ENCODE results near the gene BROX.

- TF ChIP-seq CTCF (IDR thresholded peaks at IDR 0.05; ENCODE audit: extremely low read depth in 1 of 2, insufficient read depth in 1 of 2, low read depth in 1 of 2, low read length in 2 of 2) (no peak), POLR2A (IDR thresholded peaks at IDR 0.05; ENCODE audit: low read depth, low read length) (no peak), EZH2 (IDR thresholded peaks at IDR 0.05; ENCODE audit: borderline replicate concordance, low read depth, low read length, severe bottlenecking) (no peak), POLR2AphosphoS5 (IDR thresholded peaks at IDR 0.05; ENCODE audit: insufficient read depth, low read depth, low read length) (no peak), JUN (IDR thresholded peaks at IDR 0.05; ENCODE audit: borderline replicate concordance, insufficient read depth, insufficient read length, low read depth) (no peak)
- TF ChIP-seq, protein P1, sequence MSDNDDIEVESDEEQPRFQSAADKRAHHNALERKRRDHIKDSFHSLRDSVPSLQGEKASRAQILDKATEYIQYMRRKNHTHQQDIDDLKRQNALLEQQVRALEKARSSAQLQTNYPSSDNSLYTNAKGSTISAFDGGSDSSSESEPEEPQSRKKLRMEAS (IDR thresholded peaks at IDR 0.05; ENCODE audit: insufficient read depth, insufficient read length) = no peak
Measured at GRCh38 chr1:222663431-222663934, 48.9 kb upstream of the BROX start.

Measured in endothelial cell of umbilical vein (primary cell).